ENCODE measurements around the gene TGFBR3. TPM values are rescaled to one million over a fixed set of nuclear protein-coding genes. Genes with fewer than 3 reads are reported as not detected.

TGFBR3 gene
- total and polyA plus RNA-seq, 2 of the 8 experiments (the other 6 are each of a cell fraction or from before 2014, with no cell fraction given): 2.0 to 6.1 TPM

- H3K79me2 ChIP-seq (ENCODE audit: control insufficient read depth in 1 of 2, insufficient read depth in 2 of 2, low read length in 2 of 2): no peaks in the 10 kb centered on the region; a peak in 1 of 4 replicates
- no peak overlapping the region for H3K56ac ChIP-seq (replicated peaks; ENCODE audit: insufficient read length, low read depth, low read length)
- no peak overlapping the region for H3K14ac ChIP-seq (ENCODE audit: insufficient read length)
- no peak overlapping the region for H3K18ac ChIP-seq (ENCODE audit: extremely low read depth, low read length)
- DNase-seq (ENCODE audit: low read depth in 1 of 2, low spot score in 2 of 2) (no peak), FAIRE-seq (no peak)
- no peak overlapping the region for H4K8ac ChIP-seq (ENCODE audit: extremely low read depth, insufficient read depth, low read length)
- H4K5ac ChIP-seq (ENCODE audit: insufficient read length, low read depth, low read length): no peak overlapping the region
- H2BK20ac ChIP-seq (ENCODE audit: low read length): no peak overlapping the region
- ChIA-PET POLR2A (ENCODE audit: partially characterized antibody) (no interaction called here), CTCF (ENCODE audit: partially characterized antibody) (interaction anchor here (1.1 to 1.4 kb wide), 3 partner anchors 17 to 354 kb away, joined by 3 to 4 read pairs (median 3); no protein-coding TSS in a partner anchor)
- no peaks in the 10 kb centered on the region for H3K23me2 ChIP-seq (ENCODE audit: low read depth, low read length)
- no peaks in the 10 kb centered on the region for H3K4me1 ChIP-seq (replicated peaks in 1 of 4; ENCODE audit: control insufficient read depth in 3 of 4, insufficient read depth in 4 of 4, low read length in 3 of 4)
- no peak overlapping the region for H2BK5ac ChIP-seq (ENCODE audit: low read depth, low read length)
- H3K9ac ChIP-seq (replicated peaks in 1 of 4; ENCODE audit: extremely low read depth in 1 of 4, low read depth in 3 of 4, low read length in 3 of 4): no peak overlapping the region
- no peak overlapping the region for H3K4me3 ChIP-seq (ENCODE audit: extremely low read depth in 1 of 4, insufficient read depth in 2 of 4, low read depth in 3 of 4, low read length in 4 of 4)
- no peak overlapping the region for H2BK12ac ChIP-seq (ENCODE audit: low read depth, low read length)
- H3K27ac ChIP-seq (ENCODE audit: low read depth, low read length): no peak overlapping the region
- no peak overlapping the region for H2AFZ ChIP-seq (ENCODE audit: low read length)
- no peak overlapping the region for H2AK5ac ChIP-seq (ENCODE audit: low read depth, low read length)
- H3K4me2 ChIP-seq (ENCODE audit: insufficient read depth in 1 of 2, low read depth in 2 of 2, low read length in 2 of 2): no peak overlapping the region
- no peaks in the 10 kb centered on the region for H4K20me1 ChIP-seq (replicated peaks in 1 of 2; ENCODE audit: control insufficient read depth in 1 of 2, insufficient read depth in 2 of 2, low read length in 2 of 2)
- H2BK120ac ChIP-seq (replicated peaks; ENCODE audit: low read depth, low read length): no peak overlapping the region
- H3K36me3 ChIP-seq (ENCODE audit: control insufficient read depth in 2 of 4, insufficient read depth in 4 of 4, low read length in 3 of 4): no peaks in the 10 kb centered on the region
- no peak overlapping the region for H3K23ac ChIP-seq (ENCODE audit: insufficient read length)
- no peaks in the 10 kb centered on the region; a peak in 1 of 4 replicates for H3K9me3 ChIP-seq (ENCODE audit: insufficient read depth in 2 of 2, low read depth in 1 of 2, low read length in 1 of 2)
- H4K91ac ChIP-seq (replicated peaks; ENCODE audit: insufficient read length, low read length): no peak overlapping the region
- no peaks in the 10 kb centered on the region for H3K79me1 ChIP-seq (ENCODE audit: low read depth, low read length)
- no peak overlapping the region for H2BK15ac ChIP-seq (ENCODE audit: low read length)
- H3K27me3 ChIP-seq (replicated peaks in 1 of 4; ENCODE audit: control insufficient read depth in 3 of 4, extremely low read depth in 1 of 4, insufficient read depth in 3 of 4, low read length in 3 of 4): no peaks in the 10 kb centered on the region
- 91% methylated on average over 5 of the region's 5 CpGs; no CpG with 5 or more reads in 1 of the 2 experiments for WGBS, 2 experiments (ENCODE audit: extremely low coverage in 1 of 2, insufficient coverage in 1 of 2, insufficient read length in 1 of 2, insufficient replicate concordance in 2 of 2, low coverage in 1 of 2, low lambda C conversion rate in 2 of 2, missing lambda C conversion rate in 1 of 2)
- H3K4ac ChIP-seq (replicated peaks; ENCODE audit: insufficient read length, low read depth, low read length): no peak overlapping the region
- TF ChIP-seq BCL11A (IDR thresholded peaks at IDR 0.05; ENCODE audit: low read depth in 2 of 2, low read length in 2 of 2) (no peak), BRCA1 (IDR thresholded peaks at IDR 0.05; ENCODE audit: low read depth, low read length) (no peak), EGR1 (IDR thresholded peaks at IDR 0.05; ENCODE audit: borderline replicate concordance, low read depth, low read length) (no peak), CBX5 (IDR thresholded peaks at IDR 0.05; ENCODE audit: low read depth, low read length) (no peak), CEBPB (IDR thresholded peaks at IDR 0.05; ENCODE audit: low read depth, low read length) (no peak), SIRT6 (IDR thresholded peaks at IDR 0.05; ENCODE audit: low read length) (no peak), GTF2F1 (IDR thresholded peaks at IDR 0.05; ENCODE audit: borderline replicate concordance, low read depth, low read length) (no peak), POU5F1 (IDR thresholded peaks at IDR 0.05; ENCODE audit: low read depth, low read length) (no peak), ASH2L (IDR thresholded peaks at IDR 0.05; ENCODE audit: low read length) (no peak), MAX (IDR thresholded peaks at IDR 0.05) (no peak), CREB1 (IDR thresholded peaks at IDR 0.05) (no peak), KDM4A (IDR thresholded peaks at IDR 0.05; ENCODE audit: low read depth, low read length, severe bottlenecking) (no peak), ZNF274 (IDR thresholded peaks at IDR 0.05; ENCODE audit: borderline replicate concordance, extremely low read depth, low read length) (no peak)
Measured at GRCh38 chr1:91866425-91866824, 19.5 kb downstream of the TGFBR3 start.

All from H1 (cell line).